BLaER1 (cell line): ENCODE data around the gene JARID2.

ENCODE experiments used
- H3K27ac ChIP-seq: shearing (Covaris generic); formaldehyde crosslinking; 2 replicates; pipeline ENCODE4 v1.8.1; 2022
- H3K27me3 ChIP-seq: shearing (Covaris generic); formaldehyde crosslinking; 2 replicates; pipeline ENCODE4 v1.8.1; 2022
- H3K36me3 ChIP-seq: shearing (Covaris generic); formaldehyde crosslinking; 2 replicates; pipeline ENCODE4 v1.8.1; 2022
- H3K4me1 ChIP-seq: shearing (Covaris generic); formaldehyde crosslinking; 2 replicates; pipeline ENCODE4 v1.8.1; 2022
- H3K4me2 ChIP-seq: shearing (Covaris generic); formaldehyde crosslinking; 2 replicates; pipeline ENCODE4 v1.8.1; 2022
- H3K4me3 ChIP-seq: shearing (Covaris generic); formaldehyde crosslinking; 2 replicates; pipeline ENCODE4 v1.8.1; 2022
- H3K9ac ChIP-seq: shearing (Covaris generic); formaldehyde crosslinking; 2 replicates; pipeline ENCODE4 v1.8.1; 2022
- H3K9me3 ChIP-seq: shearing (Covaris generic); formaldehyde crosslinking; 2 replicates; pipeline ENCODE4 v1.8.1; 2022
- H4K20me1 ChIP-seq: shearing (Covaris generic); formaldehyde crosslinking; 2 replicates; pipeline ENCODE4 v1.8.1; 2022
- Cebpa-rat ChIP-seq: shearing (Covaris generic); IDR thresholded peaks from 2 replicates; pipeline ENCODE4 v1.8.1; 2022

Gene JARID2

DNA sequence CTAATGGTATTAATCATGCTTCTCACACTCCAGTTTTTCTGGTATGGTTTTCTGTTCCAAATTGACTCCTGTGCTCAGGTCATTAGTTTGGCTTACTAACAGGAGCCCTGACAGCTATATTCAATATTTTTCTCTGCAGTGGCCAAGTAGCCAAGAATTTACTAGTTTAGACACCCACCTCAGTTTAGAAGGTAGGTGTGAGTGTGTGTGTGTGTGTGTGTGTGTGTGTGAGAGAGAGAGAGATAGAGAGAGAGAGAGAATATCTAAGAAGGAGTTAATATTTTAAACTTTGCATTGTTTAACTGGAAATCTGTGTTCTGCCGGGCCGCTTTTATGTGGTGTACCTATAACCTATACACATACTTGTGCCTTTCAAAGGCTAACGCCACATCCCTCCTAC is 18.5 kb downstream of the JARID2 start:
- Histone ChIP-seq H3K27me3 (no peaks in the 10 kb centered on the region), H3K4me1 (peaks cover 93% of the 10 kb centered on the region), H3K9ac (peak overlapping the region; percentile 64; the same call in 1 of the 2 replicates), H3K27ac (peak overlapping the region; percentile 82), H3K9me3 (no peaks in the 10 kb centered on the region), H4K20me1 (peaks cover 100% of the 10 kb centered on the region), H3K4me2 (peak overlapping the region; percentile 92), H3K4me3 (no peak overlapping the region), H3K36me3 (peaks cover 13% of the 10 kb centered on the region)
- TF ChIP-seq Cebpa-rat, result no peak

DNA sequence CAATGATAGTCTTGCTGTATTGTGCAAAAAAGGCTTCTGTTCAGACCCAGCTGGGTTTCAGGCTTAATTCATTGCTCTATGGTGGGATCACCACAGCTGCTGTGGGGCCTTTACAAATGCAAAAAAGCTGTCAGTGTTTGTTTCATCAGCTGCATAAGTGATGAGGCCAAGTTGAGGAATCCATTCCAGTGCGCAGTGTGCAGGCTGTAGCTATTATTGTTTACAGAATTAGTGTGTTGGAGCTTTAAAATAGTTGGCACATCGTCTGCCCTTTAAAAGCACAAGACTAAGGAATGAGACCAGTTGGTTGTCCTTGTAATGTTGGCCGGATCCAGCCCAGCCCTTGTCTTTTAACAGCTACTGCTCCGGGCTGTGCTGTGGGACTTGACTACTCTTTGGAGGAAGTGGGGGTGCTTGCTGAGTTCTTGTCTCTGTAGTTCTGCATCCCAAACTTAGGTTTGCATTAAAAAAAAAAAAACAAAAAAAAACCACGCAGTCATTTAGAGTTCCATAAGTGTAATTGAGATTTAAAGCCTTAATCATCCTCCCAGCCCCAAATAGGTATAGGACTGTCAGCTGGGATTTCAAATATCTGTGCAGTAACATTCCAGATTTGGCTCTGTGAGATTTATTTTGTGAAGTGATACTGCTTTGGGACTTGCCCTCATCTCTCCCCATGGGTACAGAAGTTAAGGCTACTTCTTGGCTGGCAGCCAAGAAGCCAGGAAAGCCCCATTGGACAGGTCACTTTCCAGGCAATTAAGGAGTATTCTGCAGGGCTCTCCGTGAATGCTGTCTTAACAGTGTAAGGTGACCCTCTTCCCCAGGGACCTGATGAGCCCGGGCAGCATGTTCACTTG is 19.3 kb downstream of the JARID2 start:
- H3K4me3 ChIP-seq, result peak overlapping the region; percentile 45
- TF ChIP-seq Cebpa-rat, result no peak
- H3K9me3 ChIP-seq, result no peaks in the 10 kb centered on the region
- H3K27ac ChIP-seq, result peak overlapping the region; percentile 82
- peak overlapping the region; percentile 64 for H3K9ac ChIP-seq
- peaks cover 100% of the 10 kb centered on the region for H4K20me1 ChIP-seq
- peaks cover 93% of the 10 kb centered on the region for H3K4me1 ChIP-seq
- peak overlapping the region; percentile 92 for H3K4me2 ChIP-seq
- H3K27me3 ChIP-seq, result no peaks in the 10 kb centered on the region
- peaks cover 13% of the 10 kb centered on the region for H3K36me3 ChIP-seq

DNA sequence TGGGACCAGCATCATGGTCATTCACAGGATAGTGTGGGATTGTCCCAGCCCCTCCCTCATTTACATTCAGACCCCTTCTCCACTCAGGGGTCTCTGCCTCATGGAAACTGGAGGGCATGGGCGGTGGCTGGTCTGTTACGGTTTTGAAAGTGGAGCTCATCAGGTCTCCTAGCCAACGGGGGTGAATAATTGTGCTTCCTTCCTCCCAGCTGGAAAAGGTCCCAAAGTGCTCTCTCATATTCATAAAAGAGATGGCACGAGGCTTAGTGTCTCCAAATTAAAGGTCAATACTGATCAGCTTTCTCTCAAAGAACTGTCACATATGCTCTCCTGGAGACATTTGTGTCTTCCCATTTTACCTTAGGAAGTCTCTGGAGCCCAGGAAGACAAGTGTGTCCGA is 19.9 kb downstream of the JARID2 start:
- H3K27me3 ChIP-seq, result no peaks in the 10 kb centered on the region
- no peak for TF ChIP-seq Cebpa-rat
- peak overlapping the region; percentile 82 for H3K27ac ChIP-seq
- H3K36me3 ChIP-seq, result peaks cover 11% of the 10 kb centered on the region
- peak overlapping the region; percentile 45 for H3K4me3 ChIP-seq
- H3K9me3 ChIP-seq, result no peaks in the 10 kb centered on the region
- peak overlapping the region; percentile 64 for H3K9ac ChIP-seq
- H3K4me1 ChIP-seq, result peaks cover 93% of the 10 kb centered on the region
- peaks cover 100% of the 10 kb centered on the region for H4K20me1 ChIP-seq
- peak overlapping the region; percentile 92 for H3K4me2 ChIP-seq

DNA sequence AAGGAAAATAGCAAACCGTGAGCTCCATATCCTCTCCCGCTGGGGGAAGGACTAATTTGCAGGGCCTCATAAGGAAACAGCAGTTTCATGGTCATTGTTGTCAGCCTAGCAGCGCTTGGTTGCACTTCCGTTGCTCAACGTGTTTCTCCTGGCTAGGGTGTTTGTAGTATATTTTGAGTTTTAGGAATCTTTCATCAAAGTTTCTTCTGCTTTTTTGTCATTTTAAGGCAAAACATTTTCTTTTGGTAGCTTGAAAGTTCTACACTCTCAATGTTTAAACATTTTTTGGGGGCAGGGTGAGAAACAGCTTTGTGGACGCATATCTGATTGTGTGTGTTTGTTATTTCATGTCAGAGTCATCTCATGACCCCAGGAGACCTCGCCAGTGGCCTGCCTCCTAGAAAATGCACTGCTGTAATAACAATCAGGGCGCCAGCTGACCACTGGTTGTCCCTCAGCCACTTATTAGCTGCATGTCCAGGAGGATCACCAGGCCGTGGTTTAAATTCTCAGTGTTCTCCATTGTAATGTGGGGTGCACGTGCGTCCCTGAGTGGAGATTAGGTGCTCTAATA is 20.6 kb downstream of the JARID2 start:
- H3K27ac ChIP-seq, result peak overlapping the region; percentile 82
- peak overlapping the region; percentile 64 for H3K9ac ChIP-seq
- TF ChIP-seq Cebpa-rat, result no peak
- H3K4me2 ChIP-seq, result peak overlapping the region; percentile 92
- H3K4me1 ChIP-seq, result peaks cover 99% of the 10 kb centered on the region
- no peaks in the 10 kb centered on the region for H3K9me3 ChIP-seq
- H3K4me3 ChIP-seq, result peak overlapping the region; percentile 45
- H3K27me3 ChIP-seq, result no peaks in the 10 kb centered on the region
- H3K36me3 ChIP-seq, result peaks cover 4% of the 10 kb centered on the region; the same call in 1 of the 2 replicates
- H4K20me1 ChIP-seq, result peaks cover 100% of the 10 kb centered on the region

DNA sequence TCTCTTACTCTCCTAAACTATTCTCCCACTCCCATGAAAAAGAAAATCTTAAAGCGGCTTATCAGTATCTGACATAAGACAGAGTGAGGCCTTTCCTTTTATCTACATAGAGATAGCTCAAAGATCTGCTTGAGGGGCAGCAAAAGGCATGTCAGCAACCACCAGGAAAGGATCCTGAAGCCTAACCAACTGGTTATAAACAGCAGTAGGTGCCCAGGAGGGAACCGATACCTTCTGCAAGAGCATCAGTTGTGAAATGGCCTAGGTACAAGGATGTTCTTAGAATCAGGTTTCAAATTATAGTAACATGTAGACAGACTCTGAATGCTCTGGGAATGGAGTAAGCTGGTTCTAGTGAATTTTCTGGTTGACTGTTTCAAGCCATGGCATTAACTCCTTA is 21.4 kb downstream of the JARID2 start:
- peaks cover 100% of the 10 kb centered on the region for H4K20me1 ChIP-seq
- H3K27ac ChIP-seq, result peak overlapping the region; percentile 82

DNA sequence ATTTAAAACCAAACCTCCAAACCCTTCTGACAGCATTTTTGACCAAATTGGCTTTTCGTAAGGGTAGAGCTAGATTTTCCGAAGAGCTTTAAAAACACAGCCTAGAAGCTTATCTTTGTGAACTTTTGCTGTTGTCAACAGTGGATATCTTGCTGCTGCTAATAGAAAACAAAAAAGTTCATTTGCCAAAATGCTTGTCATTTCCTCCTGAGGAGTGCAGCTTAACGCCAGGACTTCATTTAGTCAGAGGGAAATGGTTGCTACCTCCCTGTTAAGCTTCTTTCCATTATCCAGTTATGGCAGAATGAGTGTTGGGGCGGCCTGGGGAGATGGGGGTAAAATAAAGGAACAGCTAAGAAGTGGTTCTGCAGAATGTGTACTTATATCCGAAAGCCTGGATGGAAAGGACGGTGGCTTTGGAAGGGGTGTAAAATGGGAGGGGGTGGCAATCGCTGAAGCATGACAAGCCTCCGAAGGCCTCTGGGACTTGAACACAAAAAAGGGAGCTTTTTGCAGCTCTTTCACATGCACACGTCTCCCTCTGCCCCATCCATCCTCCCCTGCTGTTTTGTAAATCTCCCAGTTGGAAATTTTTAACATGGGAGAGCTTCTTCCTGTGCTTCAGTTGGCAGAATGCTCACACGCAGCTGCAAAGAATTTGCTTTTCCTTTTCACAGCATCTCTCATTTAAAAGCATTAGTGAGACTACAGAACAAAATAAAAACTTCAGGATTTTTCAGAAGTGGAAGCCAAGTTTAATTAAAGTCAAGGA is 22.5 kb downstream of the JARID2 start:
- Histone ChIP-seq H3K4me3 (peak overlapping the region; percentile 50), H3K9ac (peak overlapping the region; percentile 71), H3K36me3 (peaks cover 2% of the 10 kb centered on the region; the same call in 1 of the 2 replicates), H3K4me2 (peak overlapping the region; percentile 92), H3K9me3 (no peaks in the 10 kb centered on the region), H4K20me1 (peaks cover 100% of the 10 kb centered on the region), H3K4me1 (peaks cover 91% of the 10 kb centered on the region), H3K27ac (peak overlapping the region; percentile 82), H3K27me3 (no peaks in the 10 kb centered on the region)
- TF ChIP-seq Cebpa-rat, result no peak

More for the DNA sequence above, 21.4 kb downstream of the JARID2 start:
- Histone ChIP-seq H3K36me3 (no peaks in the 10 kb centered on the region), H3K4me3 (no peak overlapping the region), H3K9me3 (no peaks in the 10 kb centered on the region), H3K4me2 (peak overlapping the region; percentile 92), H3K4me1 (peaks cover 100% of the 10 kb centered on the region), H3K27me3 (no peaks in the 10 kb centered on the region), H3K9ac (peak overlapping the region; percentile 64; the same call in 1 of the 2 replicates)
- no peak for TF ChIP-seq Cebpa-rat

DNA sequence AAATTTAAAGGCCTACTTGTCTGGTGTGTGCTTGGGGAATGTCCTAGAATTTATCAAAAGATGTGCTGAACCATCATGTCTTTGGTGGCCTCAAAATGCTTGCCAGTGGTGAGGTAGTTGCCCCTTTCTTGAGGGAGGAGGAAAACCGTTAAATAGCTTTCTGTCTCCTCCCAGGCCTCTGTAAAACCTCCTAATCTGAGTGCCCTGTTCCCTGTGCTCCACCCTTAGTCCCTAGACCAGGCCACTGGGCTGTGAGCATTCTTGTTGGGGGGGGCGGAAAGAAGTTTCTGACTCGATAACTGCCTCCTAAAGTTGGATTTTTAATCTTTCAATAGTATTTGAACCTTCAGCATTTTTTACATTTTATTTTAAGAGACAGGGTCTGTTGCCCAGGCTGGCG is 23.1 kb downstream of the JARID2 start:
- Histone ChIP-seq H3K4me1 (peaks cover 91% of the 10 kb centered on the region), H3K27ac (peak overlapping the region; percentile 82), H3K4me2 (peak overlapping the region; percentile 92), H3K4me3 (peak overlapping the region; percentile 50), H3K9ac (peak overlapping the region; percentile 71), H3K9me3 (no peaks in the 10 kb centered on the region), H4K20me1 (peaks cover 100% of the 10 kb centered on the region), H3K27me3 (no peaks in the 10 kb centered on the region), H3K36me3 (peaks cover 8% of the 10 kb centered on the region; the same call in 1 of the 2 replicates)
- no peak for TF ChIP-seq Cebpa-rat

DNA sequence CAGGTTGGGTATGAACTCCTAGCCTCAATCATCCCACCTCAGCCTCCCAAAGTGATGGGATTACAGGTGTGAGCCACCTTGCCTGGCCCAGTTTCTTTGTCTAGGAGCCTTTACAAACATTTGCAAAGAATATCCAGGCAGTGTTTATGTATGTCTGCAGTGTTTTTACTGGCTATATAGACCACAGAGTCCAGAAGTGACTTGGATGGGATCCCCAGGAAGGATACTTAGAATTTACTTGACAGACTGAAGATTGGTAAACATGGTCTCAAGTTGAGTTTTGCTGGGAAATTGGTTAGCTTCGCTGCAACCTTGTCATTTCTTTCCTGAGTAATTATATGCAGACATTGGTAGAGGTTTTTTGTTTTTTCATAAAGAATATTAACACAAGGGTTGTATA is 23.8 kb downstream of the JARID2 start:
- Histone ChIP-seq H3K9ac (peak overlapping the region; percentile 71; the same call in 1 of the 2 replicates), H3K4me3 (no peak overlapping the region; the same call in 1 of the 2 replicates), H3K36me3 (peaks cover 12% of the 10 kb centered on the region; the same call in 1 of the 2 replicates), H3K9me3 (no peaks in the 10 kb centered on the region), H3K4me1 (peaks cover 91% of the 10 kb centered on the region), H3K27ac (peak overlapping the region; percentile 82), H3K4me2 (peak overlapping the region; percentile 92), H3K27me3 (no peaks in the 10 kb centered on the region), H4K20me1 (peaks cover 100% of the 10 kb centered on the region)
- TF ChIP-seq Cebpa-rat, result no peak

DNA sequence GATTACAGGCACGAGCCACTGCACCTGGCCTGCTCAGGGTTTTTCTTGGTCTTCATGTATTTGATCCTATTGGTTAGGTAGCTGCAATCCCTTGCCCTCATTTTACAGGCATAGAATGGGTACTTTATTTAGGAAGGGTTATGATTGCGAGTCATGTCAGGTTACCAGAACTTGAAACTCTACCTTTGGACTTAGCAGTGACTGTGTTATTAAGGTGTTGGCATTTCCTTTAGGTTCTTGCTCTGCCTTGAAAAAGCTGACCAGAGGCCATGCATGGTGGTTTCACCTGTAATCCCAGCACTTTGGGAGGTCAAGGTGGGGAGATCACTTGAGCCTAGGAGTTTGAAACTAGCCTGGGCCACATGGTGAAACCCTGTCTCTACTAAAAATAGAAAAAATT is 24.5 kb downstream of the JARID2 start:
- Histone ChIP-seq H3K9me3 (no peaks in the 10 kb centered on the region), H3K36me3 (peaks cover 14% of the 10 kb centered on the region; the same call in 1 of the 2 replicates), H3K4me1 (peaks cover 89% of the 10 kb centered on the region), H3K27me3 (no peaks in the 10 kb centered on the region), H3K4me2 (peak overlapping the region; percentile 92), H3K9ac (no peak overlapping the region), H3K27ac (no peak overlapping the region; the same call in 1 of the 2 replicates), H3K4me3 (no peak overlapping the region), H4K20me1 (peaks cover 100% of the 10 kb centered on the region)
- TF ChIP-seq Cebpa-rat, result no peak
